ENCODE measurements around the gene KCNQ1. TPM values are rescaled to one million over a fixed set of nuclear protein-coding genes. Genes with fewer than 3 reads are reported as not detected.

KCNQ1 gene
- total and polyA plus RNA-seq, 9 of the 15 experiments (the other 6 are each of a cell fraction or from before 2014, with no cell fraction given): 0.44 TPM; not detected in 8

DNA sequence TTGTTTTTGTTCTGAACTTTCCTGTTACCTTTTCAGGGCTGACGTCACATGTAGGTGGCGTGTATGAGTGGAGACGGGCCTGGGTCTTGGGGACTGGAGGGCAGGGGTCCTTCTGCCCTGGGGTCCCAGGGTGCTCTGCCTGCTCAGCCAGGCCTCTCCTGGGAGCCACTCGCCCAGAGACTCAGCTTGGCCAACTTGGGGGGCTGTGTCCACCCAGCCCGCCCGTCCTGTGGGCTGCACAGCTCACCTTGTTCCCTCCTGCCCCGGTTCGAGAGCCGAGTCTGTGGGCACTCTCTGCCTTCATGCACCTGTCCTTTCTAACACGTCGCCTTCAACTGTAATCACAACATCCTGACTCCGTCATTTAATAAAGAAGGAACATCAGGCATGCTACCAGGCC lies 47.8 kb upstream of the KCNQ1 start:
- CTCF ChIA-PET (ENCODE audit: low intra/inter-chr PET ratio): no interaction called here
- no peak overlapping the region for H3K4me3 ChIP-seq
- FAIRE-seq: no peak
- no peak for DNase-seq (ENCODE audit: extremely low read depth in 1 of 4, low spot score in 3 of 4)
- no peaks in the 10 kb centered on the region for H3K27me3 ChIP-seq (ENCODE audit: control insufficient read depth in 2 of 2, insufficient read depth in 2 of 2, low read length in 2 of 2)
- no peak for ATAC-seq
- TF ChIP-seq PHF21A (IDR thresholded peaks at IDR 0.05; ENCODE audit: borderline replicate concordance, low read depth) (no peak), ZBED1 (IDR thresholded peaks at IDR 0.05) (no peak), FOXK2 (conservative IDR thresholded peaks at IDR 0.05 in 1 of 2, IDR thresholded peaks at IDR 0.05 in 1 of 2; ENCODE audit: low read depth in 2 of 2) (no peak), YY1 (IDR thresholded peaks at IDR 0.05; ENCODE audit: borderline replicate concordance in 1 of 3, control insufficient read depth in 1 of 3, extremely low read depth in 1 of 3, insufficient read depth in 3 of 3, insufficient read length in 1 of 3, insufficient replicate concordance in 2 of 3, low read depth in 1 of 3, low read length in 2 of 3) (no peak)
- no peaks in the 10 kb centered on the region for H3K9me3 ChIP-seq (replicated peaks; ENCODE audit: control insufficient read depth, insufficient read depth, low read depth, low read length)
- intact Hi-C loops (cut with micrococcal nuclease) (no loop called here), in situ Hi-C loops (cut with MboI) (no loop called here)
- POLR2A ChIA-PET: no interaction called here
- peaks cover under 1% of the 10 kb centered on the region for H4K20me1 ChIP-seq (replicated peaks; ENCODE audit: control insufficient read depth, insufficient read depth, low read length)
- peaks cover 3% of the 10 kb centered on the region for H3K9me1 ChIP-seq (ENCODE audit: control insufficient read depth, insufficient read depth, low read length)
- H3K4me1 ChIP-seq (replicated peaks in 1 of 2; ENCODE audit: control insufficient read depth in 2 of 2, insufficient read depth in 2 of 2, low read length in 2 of 2): peaks cover 12 to 79% of the 10 kb centered on the region in 2 experiments; a peak in 4 of 5 replicates
- no peak overlapping the region for H2AFZ ChIP-seq (ENCODE audit: low read depth, low read length)
- peaks cover 23% of the 10 kb centered on the region for H3K79me2 ChIP-seq (ENCODE audit: control insufficient read depth, insufficient read depth, low read length)
- WGBS (ENCODE audit: insufficient coverage, low coverage, missing lambda C conversion rate): 92% methylated on average over 10 of the region's 12 CpGs
- H3K4me2 ChIP-seq (ENCODE audit: insufficient read depth, low read length): no peak overlapping the region
- no TSS peak for BruUV-seq (replicated peaks)
- H3K36me3 ChIP-seq (ENCODE audit: control insufficient read depth, insufficient read depth, low read length): peaks cover 54% of the 10 kb centered on the region; the same call in 1 of the 3 replicates
- H3K9ac ChIP-seq (ENCODE audit: insufficient read depth in 1 of 2, low read depth in 2 of 2, low read length in 2 of 2): peak overlapping the region in 1 of 2 experiments; percentile 36; a peak in 2 of 4 replicates
- no peak overlapping the region for H3K27ac ChIP-seq (ENCODE audit: extremely low read depth, low read depth, low read length)
